ENCODE measurements around the gene PDXDC1.

GRCh38 chr16:14957576-14958322 is 17.1 kb upstream of the PDXDC1 start:
- no peak for TF ChIP-seq CTCF (IDR thresholded peaks at IDR 0.05; ENCODE audit: insufficient read depth, low read depth, low read length)
- TF ChIP-seq EZH2 (IDR thresholded peaks at IDR 0.05; ENCODE audit: insufficient read depth, low read length) = no peak

Data from astrocyte (in vitro differentiated cells and primary cell).